ENCODE data around the gene SHROOM1. TPM values are rescaled to one million over a fixed set of nuclear protein-coding genes. Genes with fewer than 3 reads are reported as not detected.

The SHROOM1 gene
- total and polyA plus RNA-seq, 9 of the 15 experiments (the other 6 are each of a cell fraction or from before 2014, with no cell fraction given): 0.44 to 26.5 (median 11.9) TPM

DNA sequence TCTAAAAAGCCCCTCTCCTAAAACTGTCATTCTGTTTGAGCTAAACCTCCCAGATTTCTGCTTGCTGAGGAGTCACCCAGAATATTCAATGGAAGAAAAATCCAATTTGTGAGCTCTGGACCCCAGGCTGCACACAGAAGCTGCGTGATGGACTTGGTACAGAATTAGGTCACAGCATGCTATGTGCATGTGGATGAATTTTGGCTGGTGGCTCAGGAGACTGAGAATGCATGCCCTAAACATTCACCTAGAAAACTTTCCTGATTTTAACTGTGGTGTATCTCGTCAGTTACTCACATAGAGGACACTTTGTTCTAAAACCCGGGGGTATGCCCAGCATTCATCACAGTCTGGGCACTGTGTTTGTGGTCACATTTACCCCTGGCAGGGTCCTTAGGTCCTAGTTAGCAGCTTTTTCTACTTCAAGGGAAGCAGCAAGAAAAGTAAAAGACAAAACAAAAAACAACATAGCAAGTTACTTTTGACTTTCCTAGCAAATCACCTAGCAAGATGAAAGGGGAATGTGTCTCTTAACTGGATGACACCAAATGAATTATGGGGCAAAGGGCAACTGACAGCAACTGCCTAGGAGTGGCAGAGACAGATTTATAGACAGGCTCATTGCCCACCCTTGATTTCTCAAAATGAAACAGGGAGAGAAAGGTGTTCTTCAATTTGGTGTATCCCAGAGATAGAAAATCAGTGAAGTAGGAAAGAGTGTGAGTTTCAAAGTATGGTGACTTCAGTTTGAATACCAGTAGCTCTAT lies 8.3 kb upstream of the SHROOM1 start:
- Histone ChIP-seq H3K9me3 (replicated peaks; ENCODE audit: control insufficient read depth, insufficient read depth, low read depth, low read length) (no peaks in the 10 kb centered on the region), H3K79me2 (ENCODE audit: control insufficient read depth, insufficient read depth, low read length) (no peaks in the 10 kb centered on the region), H3K9ac (ENCODE audit: insufficient read depth in 1 of 2, low read depth in 2 of 2, low read length in 2 of 2) (no peak overlapping the region), H2AFZ (ENCODE audit: low read depth, low read length) (peak overlapping the region; percentile 49; the same call in 1 of the 2 replicates), H3K4me2 (ENCODE audit: insufficient read depth, low read length) (no peak overlapping the region), H3K27ac (ENCODE audit: extremely low read depth, low read depth, low read length) (no peak overlapping the region), H3K4me3 (no peak overlapping the region), H3K36me3 (ENCODE audit: control insufficient read depth, insufficient read depth, low read length) (no peaks in the 10 kb centered on the region), H4K20me1 (replicated peaks; ENCODE audit: control insufficient read depth, insufficient read depth, low read length) (no peaks in the 10 kb centered on the region), H3K4me1 (replicated peaks in 1 of 2; ENCODE audit: control insufficient read depth in 2 of 2, insufficient read depth in 2 of 2, low read length in 2 of 2) (peaks cover 0 to 19% of the 10 kb centered on the region in 2 experiments; a peak in 3 of 5 replicates), H3K9me1 (ENCODE audit: control insufficient read depth, insufficient read depth, low read length) (no peaks in the 10 kb centered on the region), H3K27me3 (ENCODE audit: control insufficient read depth in 2 of 2, insufficient read depth in 2 of 2, low read length in 2 of 2) (no peaks in the 10 kb centered on the region)
- no TSS peak for BruUV-seq (replicated peaks)
- intact Hi-C loops (cut with micrococcal nuclease) (no loop called here), in situ Hi-C loops (cut with MboI) (no loop called here)
- ChIA-PET POLR2A (interaction anchor here (0.7 to 1.6 kb wide), 4 partner anchors 8 to 29 kb away, joined by 3 to 8 read pairs (median 5); partner anchors contain the start of gene SHROOM1), CTCF (ENCODE audit: low intra/inter-chr PET ratio) (no interaction called here)
- 36% methylated on average over 3 of the region's 3 CpGs for WGBS (ENCODE audit: insufficient coverage, low coverage, missing lambda C conversion rate)
- no peak for ATAC-seq
- no peak for DNase-seq (ENCODE audit: extremely low read depth in 1 of 4, low spot score in 3 of 4)
- TF ChIP-seq ZNF644 (tag; IDR thresholded peaks at IDR 0.05; ENCODE audit: low read depth): no peak
- TF ChIP-seq EP300 (IDR thresholded peaks at IDR 0.05; ENCODE audit: low read length): no peak
- no peak for TF ChIP-seq ZNF77 (CRISPR knock-in tag; IDR thresholded peaks at IDR 0.05)
- no peak for TF ChIP-seq FOXA3 (CRISPR knock-in tag; conservative IDR thresholded peaks at IDR 0.05 in 1 of 2, IDR thresholded peaks at IDR 0.05 in 1 of 2)
- TF ChIP-seq THRAP3 (IDR thresholded peaks at IDR 0.05; ENCODE audit: borderline replicate concordance): no peak
- TF ChIP-seq, protein P1, sequence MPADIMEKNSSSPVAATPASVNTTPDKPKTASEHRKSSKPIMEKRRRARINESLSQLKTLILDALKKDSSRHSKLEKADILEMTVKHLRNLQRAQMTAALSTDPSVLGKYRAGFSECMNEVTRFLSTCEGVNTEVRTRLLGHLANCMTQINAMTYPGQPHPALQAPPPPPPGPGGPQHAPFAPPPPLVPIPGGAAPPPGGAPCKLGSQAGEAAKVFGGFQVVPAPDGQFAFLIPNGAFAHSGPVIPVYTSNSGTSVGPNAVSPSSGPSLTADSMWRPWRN (IDR thresholded peaks at IDR 0.05; ENCODE audit: low read depth): no peak
- TF ChIP-seq TSC22D4 (tag; IDR thresholded peaks at IDR 0.05): no peak
- TF ChIP-seq DDX20 (tag; IDR thresholded peaks at IDR 0.05; ENCODE audit: low read depth): no peak
- TF ChIP-seq HDAC6 (IDR thresholded peaks at IDR 0.05; ENCODE audit: low read depth, low read length): no peak
- no peak for TF ChIP-seq ZNF232 (CRISPR knock-in tag; IDR thresholded peaks at IDR 0.05)
- TF ChIP-seq LEF1 (IDR thresholded peaks at IDR 0.05): no peak
- TF ChIP-seq SREBF2 (CRISPR knock-in tag; IDR thresholded peaks at IDR 0.05): no peak
- no peak for TF ChIP-seq ZNF146 (CRISPR knock-in tag; IDR thresholded peaks at IDR 0.05; ENCODE audit: unreplicated experiment)
- no peak for TF ChIP-seq TAL1 (IDR thresholded peaks at IDR 0.05)
- TF ChIP-seq, protein P2, sequence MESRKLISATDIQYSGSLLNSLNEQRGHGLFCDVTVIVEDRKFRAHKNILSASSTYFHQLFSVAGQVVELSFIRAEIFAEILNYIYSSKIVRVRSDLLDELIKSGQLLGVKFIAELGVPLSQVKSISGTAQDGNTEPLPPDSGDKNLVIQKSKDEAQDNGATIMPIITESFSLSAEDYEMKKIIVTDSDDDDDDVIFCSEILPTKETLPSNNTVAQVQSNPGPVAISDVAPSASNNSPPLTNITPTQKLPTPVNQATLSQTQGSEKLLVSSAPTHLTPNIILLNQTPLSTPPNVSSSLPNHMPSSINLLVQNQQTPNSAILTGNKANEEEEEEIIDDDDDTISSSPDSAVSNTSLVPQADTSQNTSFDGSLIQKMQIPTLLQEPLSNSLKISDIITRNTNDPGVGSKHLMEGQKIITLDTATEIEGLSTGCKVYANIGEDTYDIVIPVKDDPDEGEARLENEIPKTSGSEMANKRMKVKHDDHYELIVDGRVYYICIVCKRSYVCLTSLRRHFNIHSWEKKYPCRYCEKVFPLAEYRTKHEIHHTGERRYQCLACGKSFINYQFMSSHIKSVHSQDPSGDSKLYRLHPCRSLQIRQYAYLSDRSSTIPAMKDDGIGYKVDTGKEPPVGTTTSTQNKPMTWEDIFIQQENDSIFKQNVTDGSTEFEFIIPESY (CRISPR knock-in tag; IDR thresholded peaks at IDR 0.05): no peak
- no peak for FAIRE-seq

Measured in K562 (cell line).